Natural killer cell treated with Interleukin-12 subunit alpha and Interleukin-12 subunit beta and Interleukin-15 and Interleukin-18, amount 100 ng/mL, for 72 hours (primary cell): Measurements from ENCODE around the gene FBXL4. TPM values are rescaled to one million over a fixed set of nuclear protein-coding genes. Genes with fewer than 3 reads are reported as not detected.

ENCODE experiments used
- ATAC-seq, 2 donors: fragments of 150-1000 bp; cut with Tn5 transposase in 1 of 2; sonication (Bioruptor Pico), chemical (Tn5 transposase) in 1 of 2; 2 replicates each; pipeline ENCODE4 v1.10.0; 2021
- DNase-seq: peaks from one replicate; pipeline ENCODE4 v3.0.0; 2022; ENCODE audit warnings: low spot score
- H3K27ac Mint-ChIP-seq, 2 donors: 1 replicate in 1 of 2; 2 replicates in 1 of 2; pipeline ENCODE4 v1.8.0; 2022; ENCODE audit warnings: mixed read lengths in 2 of 2, mild to moderate bottlenecking in 1 of 2, moderate library complexity in 1 of 2
- H3K27me3 Mint-ChIP-seq, 2 donors: 1 replicate in 1 of 2; 2 replicates in 1 of 2; pipeline ENCODE4 v1.8.0; 2022; ENCODE audit warnings: mixed read lengths in 2 of 2
- H3K36me3 Mint-ChIP-seq: one replicate; pipeline ENCODE4 v1.8.0; 2022; ENCODE audit warnings: mixed read lengths
- H3K4me1 Mint-ChIP-seq, 2 donors: 1 replicate in 1 of 2; 2 replicates in 1 of 2; pipeline ENCODE4 v1.8.0; 2022; ENCODE audit warnings: low read depth in 2 of 2, mixed read lengths in 2 of 2, mild to moderate bottlenecking in 1 of 2
- H3K4me3 Mint-ChIP-seq: one replicate; pipeline ENCODE4 v1.8.0; 2022; ENCODE audit warnings: mixed read lengths
- H3K9me3 Mint-ChIP-seq: 2 replicates; pipeline ENCODE4 v1.8.0; 2022; ENCODE audit warnings: mixed read lengths
- total RNA-seq, 2 donors: library from RNA; stranded (reverse); gene quantifications; one replicate each; pipeline ENCODE4 v1.2.3, GENCODE V29; 2022

The FBXL4 gene
- total RNA-seq = 10 to 100 TPM in 1 of 2 donors, 1 to 10 TPM in 1; 9.1 to 11.2 TPM

DNA sequence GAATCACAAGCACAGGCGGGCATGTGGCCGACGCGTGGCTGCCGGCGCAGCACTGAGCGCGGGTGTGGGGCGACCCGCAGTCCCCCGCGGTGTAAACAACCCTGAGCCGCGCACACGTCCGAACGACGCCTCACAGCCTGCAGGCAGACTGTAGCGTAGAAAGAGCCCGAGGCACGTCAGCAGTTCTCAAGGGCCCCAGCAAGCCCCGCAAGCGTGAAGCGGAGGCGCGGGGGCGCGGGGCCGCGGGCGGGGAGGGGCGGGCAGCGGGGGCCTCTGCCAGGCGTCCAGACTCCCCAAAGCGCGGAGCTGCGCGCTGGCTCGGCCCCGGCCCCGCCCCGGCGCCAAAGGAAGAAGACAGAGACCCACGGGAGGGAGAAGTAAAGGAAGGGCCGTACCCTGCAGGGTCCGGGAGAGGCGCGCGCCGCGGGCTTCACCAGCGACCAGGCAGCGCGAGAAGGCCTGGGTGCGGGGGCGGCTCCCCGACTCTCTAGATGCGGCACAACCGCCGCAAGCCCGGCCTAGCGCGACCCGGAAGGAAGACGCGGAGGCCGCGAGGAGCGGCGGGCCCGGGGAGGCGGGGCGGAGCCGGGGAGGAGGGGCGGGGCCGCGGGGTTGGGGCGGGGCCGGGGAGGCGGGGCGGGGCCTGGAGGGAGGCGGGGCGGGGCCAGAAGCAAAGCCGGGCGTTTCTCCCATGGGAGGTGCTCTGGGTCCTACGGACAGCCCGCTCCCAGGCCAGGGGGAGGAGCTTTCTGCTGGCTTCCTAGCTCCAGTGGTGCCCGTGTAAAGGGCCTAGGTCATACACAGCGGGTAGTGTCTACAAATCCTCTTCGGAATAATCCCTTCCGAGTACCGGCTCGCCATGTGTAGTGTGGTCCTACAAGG, at the start of gene FBXL4:
Gene FBXL4 (minus strand): TSS at position 536 of the 882 bp plus-strand sequence. CDS start 20,958 bp downstream, outside the sequence.
- Mint-ChIP-seq H3K4me1 (peaks cover 17 to 31% of the 10 kb centered on the region in 2 donors), H3K36me3 (peaks cover 9% of the 10 kb centered on the region), H3K9me3 (no peaks in the 10 kb centered on the region), H3K27ac (peak within 1 kb of the TSS; percentile 91 to 93), H3K27me3 (peaks cover 9 to 18% of the 10 kb centered on the region in 2 donors), H3K4me3 (peak within 1 kb of the TSS; percentile 97)
- ATAC-seq (peak; percentile 95 to 96), DNase-seq (peak; percentile 89)

DNA sequence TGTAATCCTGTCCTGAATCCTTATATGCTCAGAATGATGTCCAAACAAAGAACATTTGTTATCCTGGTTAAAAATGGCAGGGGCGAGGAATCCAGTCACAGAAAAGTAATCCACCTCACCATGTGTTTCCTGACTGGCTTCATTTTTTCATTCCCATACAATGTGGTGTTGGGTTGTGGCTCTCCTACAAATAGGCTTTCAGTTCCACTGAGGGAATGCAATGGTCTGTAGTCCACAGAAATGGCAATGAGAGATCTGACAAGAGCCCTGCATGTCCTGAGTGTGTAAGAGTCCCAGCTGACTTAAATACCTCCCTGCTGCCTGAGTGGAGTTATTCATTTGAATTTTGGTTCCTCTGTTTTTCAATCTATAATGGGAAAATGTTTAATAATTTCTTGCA, 47.4 kb upstream of the FBXL4 start:
- H3K27me3 Mint-ChIP-seq = peaks cover 14 to 28% of the 10 kb centered on the region in 2 donors
- no peaks in the 10 kb centered on the region for H3K36me3 Mint-ChIP-seq
- no peaks in the 10 kb centered on the region for H3K4me1 Mint-ChIP-seq
- H3K27ac Mint-ChIP-seq = no peak overlapping the region
- ATAC-seq (no peak), DNase-seq (no peak)
- peaks cover 3% of the 10 kb centered on the region for H3K9me3 Mint-ChIP-seq
- H3K4me3 Mint-ChIP-seq = no peak overlapping the region

DNA sequence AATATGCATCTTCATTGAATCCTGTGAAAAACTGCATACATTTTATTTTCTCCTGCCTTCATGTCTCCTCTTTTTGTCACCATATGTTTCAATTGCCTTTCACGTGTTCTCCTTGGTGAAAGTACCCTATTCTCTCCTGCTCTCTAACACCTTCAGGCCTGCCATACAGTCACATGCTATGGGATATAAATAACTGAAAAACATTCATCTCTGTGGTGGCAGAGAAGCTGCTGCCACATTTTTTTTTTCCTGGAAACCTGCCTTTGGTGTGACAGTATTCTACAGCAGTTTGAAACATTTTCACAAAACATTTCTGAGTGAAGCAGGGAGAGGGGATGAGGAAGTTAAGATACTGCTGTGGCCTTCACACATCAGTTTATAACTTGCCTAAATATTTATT, 44.8 kb upstream of the FBXL4 start:
- Mint-ChIP-seq H3K36me3 (no peaks in the 10 kb centered on the region), H3K27me3 (peaks cover 15 to 28% of the 10 kb centered on the region in 2 donors), H3K27ac (no peak overlapping the region), H3K9me3 (peaks cover 3% of the 10 kb centered on the region), H3K4me1 (no peaks in the 10 kb centered on the region), H3K4me3 (no peak overlapping the region)
- ATAC-seq = no peak
- no peak for DNase-seq

DNA sequence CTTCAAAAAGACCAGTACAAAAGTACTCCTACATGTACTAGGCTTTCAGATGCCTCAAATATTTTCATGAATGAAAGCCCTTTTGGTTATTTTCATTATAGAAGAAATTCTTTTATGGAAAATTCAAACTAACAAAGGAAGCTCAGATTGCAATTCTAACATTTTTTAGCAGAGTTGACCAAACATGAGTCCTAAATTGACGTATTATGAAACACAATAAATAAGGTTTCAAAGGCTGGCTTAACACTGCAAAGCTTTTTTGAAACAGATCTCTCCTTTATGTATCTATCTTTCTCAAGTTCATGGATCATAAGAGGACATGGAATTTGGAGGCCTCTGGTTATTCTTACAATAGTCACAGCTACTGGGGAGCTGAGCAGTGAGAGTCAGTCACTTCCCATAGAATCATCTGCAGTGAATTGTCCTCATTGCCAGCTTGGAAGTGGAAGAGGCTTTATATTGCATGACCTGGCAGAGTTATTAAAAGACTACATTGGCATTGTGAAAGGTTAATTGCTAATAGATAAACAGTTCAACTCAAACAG, 38.4 kb upstream of the FBXL4 start:
- Mint-ChIP-seq H3K27ac (no peak overlapping the region), H3K27me3 (peaks cover 21 to 33% of the 10 kb centered on the region in 2 donors), H3K4me1 (no peaks in the 10 kb centered on the region), H3K9me3 (peaks cover 5% of the 10 kb centered on the region), H3K36me3 (no peaks in the 10 kb centered on the region), H3K4me3 (no peak overlapping the region)
- ATAC-seq = no peak
- DNase-seq = no peak

DNA sequence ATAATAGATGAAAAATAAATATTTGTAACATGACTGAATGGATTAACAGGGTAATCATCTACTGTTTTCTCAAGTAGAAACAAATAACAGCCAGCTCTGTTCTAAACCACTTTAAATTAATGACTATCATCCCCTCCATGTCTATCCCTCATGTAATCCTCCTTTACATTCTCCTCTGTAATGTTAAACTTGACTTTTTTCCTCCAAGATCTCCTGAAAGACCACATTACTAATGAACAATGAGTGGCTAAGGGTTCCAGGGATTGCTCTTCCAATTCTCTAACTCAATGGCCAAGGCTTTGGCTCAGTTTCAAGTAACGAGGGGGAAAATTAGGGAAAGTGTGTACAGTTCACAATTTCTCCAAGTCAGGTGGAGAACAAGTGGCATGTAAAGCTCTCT, 37.6 kb upstream of the FBXL4 start:
- peaks cover 5% of the 10 kb centered on the region for H3K9me3 Mint-ChIP-seq
- H3K27ac Mint-ChIP-seq = no peak overlapping the region
- ATAC-seq (no peak), DNase-seq (no peak)
- no peaks in the 10 kb centered on the region for H3K36me3 Mint-ChIP-seq
- no peak overlapping the region for H3K4me3 Mint-ChIP-seq
- H3K4me1 Mint-ChIP-seq = no peaks in the 10 kb centered on the region
- H3K27me3 Mint-ChIP-seq = peaks cover 21 to 33% of the 10 kb centered on the region in 2 donors

DNA sequence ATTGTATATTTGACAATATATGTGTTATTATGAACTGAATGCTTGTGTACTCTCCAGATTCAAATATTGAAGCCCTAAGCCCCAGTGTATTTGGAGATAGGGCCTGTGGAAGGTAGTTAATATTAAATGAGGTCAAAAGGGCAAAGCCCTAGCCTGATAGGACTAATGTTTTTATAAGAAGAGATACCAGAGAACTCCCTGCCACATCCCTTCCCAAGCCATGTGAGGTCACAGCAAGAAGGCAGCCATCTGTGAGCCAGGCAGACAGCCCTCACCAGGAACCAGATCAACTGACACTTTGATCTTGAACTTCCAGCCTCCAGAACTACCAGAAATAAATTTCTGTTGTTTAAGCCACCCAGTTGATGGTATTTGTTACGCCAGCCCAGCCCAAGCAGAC, 36.4 kb upstream of the FBXL4 start:
- no peaks in the 10 kb centered on the region for H3K36me3 Mint-ChIP-seq
- H3K27ac Mint-ChIP-seq = no peak overlapping the region
- H3K4me1 Mint-ChIP-seq = no peaks in the 10 kb centered on the region
- DNase-seq (no peak), ATAC-seq (no peak)
- peaks cover 5% of the 10 kb centered on the region for H3K9me3 Mint-ChIP-seq
- peaks cover 21 to 33% of the 10 kb centered on the region in 2 donors for H3K27me3 Mint-ChIP-seq
- no peak overlapping the region for H3K4me3 Mint-ChIP-seq

DNA sequence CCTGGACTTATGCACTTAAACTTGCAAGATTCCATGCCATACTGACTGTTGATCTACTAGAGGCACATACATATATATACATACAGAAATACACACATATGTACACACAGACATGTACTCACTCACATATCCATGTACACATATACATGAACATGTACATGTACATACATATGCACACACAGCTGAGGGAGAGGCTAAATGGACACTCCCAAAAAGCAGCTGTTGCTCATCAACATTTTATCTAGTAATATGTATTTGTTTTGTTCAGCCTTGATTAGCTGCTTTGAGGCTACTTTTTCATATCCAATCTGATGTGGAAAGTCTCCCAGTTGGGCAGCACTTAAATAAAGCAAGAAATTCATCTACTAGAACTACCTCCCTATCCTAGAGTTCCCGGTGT, 33.7 kb upstream of the FBXL4 start:
- no peak overlapping the region for H3K27ac Mint-ChIP-seq
- no peak overlapping the region for H3K4me3 Mint-ChIP-seq
- no peaks in the 10 kb centered on the region for H3K4me1 Mint-ChIP-seq
- no peak for DNase-seq
- peaks cover 11 to 18% of the 10 kb centered on the region in 2 donors for H3K27me3 Mint-ChIP-seq
- ATAC-seq = no peak
- H3K36me3 Mint-ChIP-seq = no peaks in the 10 kb centered on the region
- peaks cover 1% of the 10 kb centered on the region for H3K9me3 Mint-ChIP-seq

DNA sequence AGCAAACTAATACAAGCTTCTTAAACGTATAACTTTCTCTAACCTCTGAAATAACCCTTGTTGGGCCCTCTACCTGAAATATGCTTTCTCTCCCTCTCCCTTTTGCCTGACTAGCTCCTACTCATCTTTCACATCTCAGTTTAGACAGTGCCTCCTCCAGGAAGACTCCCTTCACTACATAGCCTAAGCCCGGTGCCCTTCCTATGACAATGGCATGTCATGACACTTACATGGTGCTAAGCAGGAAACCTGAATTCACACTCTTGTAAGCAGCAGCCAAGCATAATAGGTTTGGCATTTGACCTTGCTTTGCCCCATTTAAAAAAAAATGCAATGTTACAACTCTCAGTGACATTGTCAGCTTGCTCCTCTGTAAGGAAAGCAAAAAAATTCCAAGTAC, 33.1 kb upstream of the FBXL4 start:
- H3K9me3 Mint-ChIP-seq = no peaks in the 10 kb centered on the region
- DNase-seq = no peak
- no peak overlapping the region for H3K4me3 Mint-ChIP-seq
- H3K27ac Mint-ChIP-seq = no peak overlapping the region
- no peaks in the 10 kb centered on the region for H3K4me1 Mint-ChIP-seq
- no peak for ATAC-seq
- no peaks in the 10 kb centered on the region for H3K36me3 Mint-ChIP-seq
- H3K27me3 Mint-ChIP-seq = peaks cover 8 to 14% of the 10 kb centered on the region in 2 donors

DNA sequence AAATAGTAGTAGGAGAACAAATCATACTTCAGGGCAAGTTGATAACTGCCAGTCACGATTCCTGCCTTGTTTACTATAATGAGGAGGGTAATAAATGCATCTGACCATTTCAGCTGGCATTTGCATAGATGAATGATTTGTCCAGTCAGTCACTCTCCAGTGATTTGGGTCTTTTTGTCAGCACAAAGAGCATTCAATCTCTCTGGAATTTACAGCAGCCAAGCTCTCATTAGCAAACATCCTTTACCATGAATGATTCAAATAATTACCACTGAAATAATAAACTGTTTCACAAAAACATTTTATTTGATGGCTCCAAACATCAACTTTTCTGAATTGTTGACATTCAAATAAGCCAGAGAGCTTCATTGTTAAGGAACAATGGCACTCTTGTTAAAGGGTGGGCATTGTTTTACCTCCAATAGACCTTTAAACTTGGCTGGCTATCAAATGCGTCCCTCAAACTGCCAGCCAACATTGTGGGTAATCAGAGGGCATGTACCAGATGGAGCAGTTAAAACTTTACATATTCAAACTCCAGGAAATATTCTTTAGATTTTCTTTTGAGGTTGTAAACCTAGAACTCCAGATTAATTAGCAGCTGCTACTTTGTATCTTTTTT, 30.0 kb upstream of the FBXL4 start:
- no peaks in the 10 kb centered on the region for H3K9me3 Mint-ChIP-seq
- H3K27ac Mint-ChIP-seq = no peak overlapping the region
- H3K4me3 Mint-ChIP-seq = no peak overlapping the region

DNA sequence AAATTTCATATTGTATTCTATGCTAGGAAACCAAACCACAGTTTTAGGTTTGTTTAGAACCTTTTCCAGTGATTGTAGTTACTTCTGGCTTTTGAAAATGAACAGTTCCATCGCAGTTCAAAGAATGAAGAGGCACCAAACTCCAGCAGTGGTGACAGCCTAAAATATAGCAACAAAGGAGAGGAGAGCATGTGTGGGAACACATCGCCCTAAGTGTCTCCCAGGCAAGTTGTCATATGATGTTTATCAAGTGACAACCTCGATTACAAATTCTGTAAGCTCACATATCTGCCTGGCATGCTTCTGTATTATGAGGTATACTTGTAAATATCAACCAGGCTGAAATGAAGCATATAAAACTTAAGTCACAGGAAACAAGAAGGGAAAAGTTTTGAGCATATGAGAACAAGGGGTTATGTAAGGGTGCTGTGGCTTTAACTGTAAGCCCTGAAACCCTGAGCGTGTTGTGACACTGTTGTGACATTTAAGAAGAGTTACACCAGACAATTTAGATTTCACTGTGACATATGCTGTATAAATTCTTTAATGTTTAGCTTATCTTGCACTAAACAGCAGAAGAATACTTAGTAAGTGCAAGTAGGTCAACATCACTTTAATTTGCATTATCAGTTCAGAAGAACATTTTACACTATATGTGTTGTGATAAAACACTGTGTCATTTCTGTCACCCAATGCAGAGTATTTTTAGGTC, 29.1 kb upstream of the FBXL4 start:
- DNase-seq (no peak), ATAC-seq (no peak)
- Mint-ChIP-seq H3K9me3 (no peaks in the 10 kb centered on the region), H3K36me3 (no peaks in the 10 kb centered on the region), H3K4me1 (no peaks in the 10 kb centered on the region), H3K27me3 (no peaks in the 10 kb centered on the region), H3K27ac (no peak overlapping the region), H3K4me3 (no peak overlapping the region)

More for the DNA sequence above, 30.0 kb upstream of the FBXL4 start:
- no peaks in the 10 kb centered on the region for H3K36me3 Mint-ChIP-seq
- no peaks in the 10 kb centered on the region for H3K4me1 Mint-ChIP-seq
- DNase-seq (no peak), ATAC-seq (no peak)
- H3K27me3 Mint-ChIP-seq = no peaks in the 10 kb centered on the region

DNA sequence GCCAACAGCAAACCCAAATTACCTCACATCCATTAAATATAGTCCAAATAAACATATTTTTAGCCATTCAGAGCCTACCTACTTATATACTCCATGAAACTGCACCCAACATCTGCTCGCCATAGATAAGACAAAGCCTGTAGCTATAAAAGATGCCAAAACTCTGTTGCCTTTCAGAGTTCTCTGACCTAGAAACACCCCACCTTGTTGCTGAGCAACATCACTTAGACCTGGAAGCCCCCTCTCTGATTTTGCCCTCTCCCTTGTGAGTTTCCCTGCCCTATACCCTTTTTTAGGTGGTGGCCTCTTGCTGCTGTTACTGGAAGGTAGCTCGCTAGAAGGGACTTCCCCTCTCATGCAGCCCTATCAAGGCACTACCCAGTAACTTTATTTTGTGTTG, 27.7 kb upstream of the FBXL4 start:
- DNase-seq = no peak
- Mint-ChIP-seq H3K27ac (no peak overlapping the region), H3K27me3 (peaks cover 4 to 8% of the 10 kb centered on the region in 2 donors), H3K9me3 (peaks cover 4% of the 10 kb centered on the region), H3K4me1 (no peaks in the 10 kb centered on the region), H3K36me3 (no peaks in the 10 kb centered on the region), H3K4me3 (no peak overlapping the region)
- ATAC-seq = no peak

DNA sequence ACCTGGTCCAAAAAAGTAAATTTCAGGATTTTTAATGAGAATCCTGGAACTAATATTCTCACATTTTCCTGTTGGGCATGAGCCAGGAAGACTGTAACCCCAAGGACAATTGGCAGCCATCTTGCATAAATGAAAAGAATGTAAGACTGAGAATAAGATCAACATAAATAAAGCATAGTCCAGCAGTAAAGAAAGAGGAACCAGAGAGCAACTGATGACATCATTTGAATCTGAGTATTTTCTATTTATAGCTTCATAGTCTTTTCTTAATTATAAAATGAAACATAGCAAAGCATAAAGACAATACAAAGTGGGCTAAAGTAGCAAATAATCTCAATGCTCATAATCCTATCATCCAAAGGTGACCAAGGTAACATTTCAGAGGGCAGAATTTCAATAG, 26.6 kb upstream of the FBXL4 start:
- no peak for DNase-seq
- Mint-ChIP-seq H3K4me3 (no peak overlapping the region), H3K36me3 (no peaks in the 10 kb centered on the region), H3K9me3 (peaks cover 4% of the 10 kb centered on the region), H3K27me3 (peaks cover 6 to 8% of the 10 kb centered on the region in 2 donors), H3K4me1 (no peaks in the 10 kb centered on the region), H3K27ac (no peak overlapping the region)
- no peak for ATAC-seq

DNA sequence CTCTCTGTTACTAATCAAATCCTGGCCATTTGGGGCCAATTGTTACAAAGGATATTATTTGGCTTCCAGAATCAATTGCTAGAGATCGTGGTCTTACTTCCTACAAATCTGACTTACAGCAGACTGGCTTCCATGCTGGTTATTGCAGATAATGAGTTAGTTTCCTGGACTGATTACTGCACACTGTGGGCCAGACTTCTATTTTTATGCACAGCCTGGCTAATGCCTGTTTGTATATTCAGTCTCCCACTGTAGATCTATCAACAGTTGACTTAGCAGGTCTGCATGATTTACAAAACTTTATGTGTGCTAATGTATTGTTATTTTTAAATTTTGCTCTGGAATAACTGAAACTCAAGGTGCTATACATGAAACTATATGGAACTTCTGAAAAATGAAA, 25.8 kb upstream of the FBXL4 start:
- Mint-ChIP-seq H3K36me3 (no peaks in the 10 kb centered on the region), H3K27ac (no peak overlapping the region), H3K27me3 (peaks cover 6 to 8% of the 10 kb centered on the region in 2 donors), H3K4me3 (no peak overlapping the region), H3K4me1 (no peaks in the 10 kb centered on the region), H3K9me3 (peaks cover 4% of the 10 kb centered on the region)
- ATAC-seq = no peak
- no peak for DNase-seq
